CD4-positive, alpha-beta T cell treated with Interleukin-21 for 1 hour (primary cell): Measurements from ENCODE around the gene MSX2.
"Not testable (repeated sequence)": the region's sequence is repeated elsewhere in the genome, so short reads cannot be mapped to it uniquely, and the experiment has no call there.

Experiments used
- DNase-seq: peaks from one replicate; pipeline ENCODE4 v3.0.0-alpha.2; 2020

Gene MSX2

DNA sequence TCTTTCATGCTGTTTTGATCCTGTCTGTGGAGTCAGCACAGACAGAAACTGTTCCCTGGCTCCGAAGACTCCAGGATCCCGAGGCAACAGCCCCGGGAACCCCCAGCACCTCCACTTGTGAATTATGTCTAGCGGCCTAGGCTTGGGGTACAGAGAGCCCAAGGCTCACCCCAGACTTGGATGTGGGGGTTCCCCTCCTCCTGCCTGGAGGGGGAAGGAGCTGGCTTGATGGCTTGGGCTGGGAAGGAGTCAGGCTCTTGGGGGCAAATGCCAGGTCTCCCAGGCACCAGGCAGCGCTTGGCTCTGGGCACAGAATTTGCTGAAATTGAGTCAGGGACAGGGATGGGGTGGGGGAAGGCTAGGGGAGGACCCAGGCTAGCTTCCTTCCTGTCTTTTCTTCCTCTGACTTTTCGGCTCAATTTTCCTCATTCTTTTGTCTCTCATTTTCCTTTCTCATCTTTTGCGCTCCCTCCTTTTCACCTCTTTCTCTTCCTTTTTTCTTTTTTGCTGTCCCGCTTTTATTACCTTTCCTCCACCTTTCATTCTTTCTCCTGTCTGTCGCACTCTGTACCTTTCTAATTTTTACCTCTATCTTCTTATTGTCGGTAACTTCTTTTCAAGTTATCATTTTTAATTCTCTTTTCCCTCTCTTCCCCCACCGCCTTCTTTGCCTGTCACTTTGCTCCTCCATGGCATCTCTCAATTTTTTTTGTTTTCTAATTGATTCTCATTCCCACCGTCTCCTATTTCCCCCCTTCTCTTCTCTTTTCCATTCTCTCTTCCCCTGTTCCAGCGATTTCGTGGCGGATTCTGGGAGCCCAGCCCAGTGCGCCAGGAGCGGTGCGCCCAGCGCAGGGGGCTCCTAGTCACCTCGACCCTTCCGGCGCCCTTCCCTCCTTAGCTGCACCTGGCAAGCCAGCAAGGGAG is 10.5 kb downstream of the MSX2 start:
- no peak for DNase-seq

- DNase-seq, result no peak
Observed at GRCh38 chr5:174735498-174736330, 11.3 kb downstream of the MSX2 start.

GRCh38 chr5:174736331-174736721 is 11.9 kb downstream of the MSX2 start:
- DNase-seq, result no peak

GRCh38 chr5:174736777-174737176 is 12.4 kb downstream of the MSX2 start:
- DNase-seq, result no peak

- no peak for DNase-seq
Observed at GRCh38 chr5:174737330-174737729, 12.9 kb downstream of the MSX2 start.

GRCh38 chr5:174741352-174741751 is 17.0 kb downstream of the MSX2 start:
- DNase-seq, result no peak

- no peak for DNase-seq
Observed at GRCh38 chr5:174744896-174745295, 20.5 kb downstream of the MSX2 start.

- DNase-seq, result no peak
Observed at GRCh38 chr5:174745590-174746103, 21.3 kb downstream of the MSX2 start.

GRCh38 chr5:174750711-174751110 is 26.3 kb downstream of the MSX2 start:
- no peak for DNase-seq

DNA sequence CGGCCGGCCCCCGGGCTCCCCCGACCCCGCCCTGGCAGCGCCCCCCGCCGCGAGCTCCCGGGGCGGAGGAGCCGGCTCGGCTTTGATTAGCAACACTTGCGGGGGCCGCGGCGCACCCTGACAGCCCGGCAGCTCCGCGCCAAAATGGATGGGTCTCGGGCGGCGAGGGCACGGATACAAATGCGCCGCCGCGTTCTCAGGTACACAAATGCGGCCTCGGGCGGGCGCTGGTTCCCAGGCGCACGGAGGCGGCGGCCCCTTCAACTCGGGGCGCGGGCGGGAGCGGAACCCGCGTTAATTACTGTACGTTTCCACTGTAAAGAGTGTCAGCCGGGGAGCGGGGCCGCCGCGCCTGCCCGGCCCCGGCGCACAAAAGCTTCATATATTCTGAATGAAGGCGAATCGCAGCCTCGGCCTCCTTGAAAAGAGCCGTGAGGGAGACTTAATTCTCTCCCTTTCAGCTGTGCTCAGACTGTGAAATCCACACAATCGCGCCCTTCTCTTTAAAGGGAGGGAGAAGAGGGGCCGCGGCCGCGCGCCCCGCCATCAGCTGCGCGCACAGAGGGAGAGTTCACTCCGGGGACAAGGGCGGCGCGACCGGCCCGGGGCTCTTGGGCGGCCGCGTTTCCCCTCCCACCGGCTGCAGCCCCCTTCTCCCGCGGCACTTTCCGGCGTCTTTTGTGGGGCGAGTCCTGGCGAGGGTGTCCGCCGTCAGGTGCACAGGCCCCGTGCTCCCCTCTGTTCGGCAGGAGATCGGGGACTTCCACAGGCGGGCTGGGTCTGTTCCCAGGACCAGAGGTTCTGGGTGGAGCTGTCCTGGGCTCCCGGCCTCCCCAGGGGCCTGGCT is 27.0 kb downstream of the MSX2 start:
- no peak for DNase-seq

GRCh38 chr5:174752121-174752520 is 27.7 kb downstream of the MSX2 start:
- DNase-seq, result no peak

GRCh38 chr5:174755106-174755505 is 30.7 kb downstream of the MSX2 start:
- no peak for DNase-seq

DNA sequence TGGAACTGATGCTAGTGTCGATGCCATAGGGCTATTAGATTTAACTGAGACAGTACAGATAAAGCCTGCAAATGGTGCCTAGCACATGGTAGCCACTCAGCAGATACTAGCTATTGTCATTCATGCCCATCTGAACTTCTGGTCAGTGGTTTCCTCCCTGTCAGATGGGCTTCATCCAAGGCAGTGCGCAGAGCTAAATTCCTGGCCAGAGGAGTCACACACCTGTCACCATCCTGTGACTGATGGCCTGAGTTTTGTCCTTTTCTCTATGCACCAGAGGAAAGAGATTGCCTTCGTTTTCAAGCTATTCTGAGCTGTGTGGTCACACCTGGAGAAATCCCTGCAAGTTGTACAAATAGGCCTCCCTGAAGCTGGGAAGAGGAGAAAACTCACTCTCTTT is 34.7 kb downstream of the MSX2 start:
- DNase-seq, result no peak

- DNase-seq, result no peak
Observed at GRCh38 chr5:174760721-174761120, 36.3 kb downstream of the MSX2 start.

DNA sequence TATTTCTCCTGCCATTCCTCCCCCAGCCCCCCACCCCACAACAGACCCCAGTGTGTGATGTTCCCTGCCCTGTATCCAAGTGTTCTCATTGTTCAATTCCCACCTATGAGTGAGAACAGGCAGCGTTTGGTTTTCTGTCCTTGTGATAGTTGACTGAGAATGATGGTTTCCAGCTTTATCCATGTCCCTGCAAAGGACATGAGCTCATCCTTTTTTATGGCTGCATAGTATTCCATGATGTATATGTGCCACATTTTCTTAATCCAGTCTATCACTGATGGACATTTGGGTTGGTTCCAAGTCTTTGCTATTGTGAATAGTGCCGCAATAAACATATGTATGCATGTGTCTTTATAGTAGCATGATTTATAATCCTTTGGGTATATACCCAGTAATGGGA is 37.0 kb downstream of the MSX2 start:
- not testable (repeated sequence) for DNase-seq

- DNase-seq, result no peak
Observed at GRCh38 chr5:174764309-174764708, 39.9 kb downstream of the MSX2 start.

DNA sequence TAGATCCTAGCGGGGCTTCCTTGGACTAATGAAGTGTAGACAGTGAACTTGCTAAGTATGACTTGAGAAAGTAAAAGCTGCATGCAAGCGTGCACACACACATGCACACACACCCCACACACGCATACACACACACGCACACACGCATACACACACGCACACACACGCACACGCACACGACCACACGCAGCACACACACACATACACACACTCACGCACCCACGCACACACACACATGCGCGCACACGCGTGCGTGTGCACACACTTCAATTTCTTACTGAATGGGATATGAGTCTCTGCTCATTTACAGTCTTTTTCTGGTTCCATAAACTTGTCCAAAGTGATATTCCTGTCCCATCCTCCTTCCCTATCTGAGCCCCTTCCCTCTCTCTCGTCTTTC is 41.2 kb downstream of the MSX2 start:
- no peak for DNase-seq

GRCh38 chr5:174767670-174768069 is 43.3 kb downstream of the MSX2 start:
- DNase-seq, result no peak

GRCh38 chr5:174769005-174769404 is 44.6 kb downstream of the MSX2 start:
- no peak for DNase-seq

DNA sequence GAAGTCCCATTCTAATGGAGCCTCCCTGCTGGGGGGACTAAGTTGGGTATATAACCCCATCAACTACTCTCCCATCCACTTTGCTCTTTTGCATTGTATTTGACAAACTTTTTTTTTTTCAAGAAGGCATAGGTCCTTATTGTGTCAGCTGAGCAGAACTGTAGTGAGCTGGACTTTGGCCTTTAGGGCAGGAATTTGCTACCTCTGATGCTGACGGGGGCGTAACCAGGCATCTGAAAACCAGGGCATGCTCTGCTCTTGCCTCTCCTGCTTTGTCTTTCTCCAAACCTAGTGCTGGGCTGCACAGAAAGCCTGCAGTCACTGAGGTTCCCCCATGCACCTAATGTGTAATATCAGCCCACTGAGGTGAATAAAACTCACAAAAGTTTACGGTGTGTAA is 49.0 kb downstream of the MSX2 start:
- DNase-seq, result no peak

DNA sequence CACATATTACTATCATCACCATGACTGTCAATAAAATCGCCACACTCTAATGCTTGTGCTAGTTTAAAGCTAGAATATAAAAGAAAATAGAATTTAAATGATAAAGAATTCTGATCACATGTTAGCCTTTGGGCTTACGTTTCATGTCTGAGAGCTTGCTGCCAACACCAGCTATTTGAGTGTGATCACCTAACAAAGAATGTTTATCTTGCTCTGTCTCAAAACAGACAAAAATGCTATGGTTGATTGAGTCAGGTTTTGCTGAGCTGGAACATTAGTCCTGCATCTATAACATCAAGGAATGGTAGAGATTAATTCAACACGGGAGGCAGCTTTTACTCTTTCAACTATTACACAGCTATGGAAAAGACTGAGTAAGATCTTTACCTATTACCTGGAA is 50.7 kb downstream of the MSX2 start:
- DNase-seq, result no peak

- no peak for DNase-seq
Observed at GRCh38 chr5:174777111-174777510, 52.7 kb downstream of the MSX2 start.

GRCh38 chr5:174777583-174777982 is 53.2 kb downstream of the MSX2 start:
- DNase-seq, result no peak
